HG03139 (cell line): Measurements from ENCODE around the gene CFL2.
"Not testable (repeated sequence)": the region's sequence is repeated elsewhere in the genome, so short reads cannot be mapped to it uniquely, and the experiment has no call there.

Source experiments
- ATAC-seq: cut with Tn5 transposase; IDR thresholded peaks from one replicate; pipeline ENCODE4 v1.9.1; 2021; ENCODE audit not compliant: unreplicated experiment

CFL2 gene

GRCh38 chr14:34711796-34712712, 2.3 kb downstream of the CFL2 start:
- no peak for ATAC-seq

DNA sequence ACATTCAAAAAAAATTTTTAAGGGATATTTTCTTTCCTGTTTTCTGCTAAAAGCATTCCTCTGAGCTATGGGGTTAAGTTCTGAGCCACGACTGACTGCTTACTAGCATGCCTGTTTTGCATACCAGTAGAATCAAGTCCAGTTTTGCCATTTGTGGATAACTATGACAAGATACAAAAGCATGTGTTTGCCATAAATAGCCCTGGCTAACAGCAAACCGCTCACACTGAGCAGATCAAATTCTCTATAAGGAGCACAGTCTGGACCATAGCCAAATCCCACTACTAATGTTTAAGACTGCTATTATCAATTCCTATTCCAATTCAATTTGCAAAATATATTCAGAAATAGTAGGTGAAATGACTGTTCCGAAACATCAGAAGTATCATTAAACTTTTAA, 3.2 kb downstream of the CFL2 start:
- no peak for ATAC-seq

DNA sequence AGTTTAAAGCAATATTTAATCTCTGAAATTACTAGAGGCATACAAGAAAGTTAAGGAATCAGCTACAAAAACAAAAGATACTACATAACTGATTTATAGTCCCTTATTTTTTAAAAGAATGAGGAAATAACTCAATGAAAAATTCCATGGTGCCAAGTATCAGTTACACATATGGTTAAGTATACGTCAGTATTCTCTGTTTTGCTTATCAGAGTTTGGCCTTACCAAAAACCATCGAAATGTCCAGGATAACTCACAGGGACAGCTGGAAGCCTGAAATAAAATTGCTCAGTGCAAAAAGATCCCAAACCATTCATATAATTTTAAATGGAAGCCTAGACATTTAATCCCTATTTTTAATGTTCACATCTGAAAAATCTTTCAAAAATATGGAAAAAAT, 3.6 kb downstream of the CFL2 start:
- no peak for ATAC-seq

GRCh38 chr14:34710006-34710405, 4.4 kb downstream of the CFL2 start:
- no peak for ATAC-seq

GRCh38 chr14:34707722-34708121, 6.7 kb downstream of the CFL2 start:
- no peak for ATAC-seq

GRCh38 chr14:34701808-34702207, 12.6 kb downstream of the CFL2 start:
- ATAC-seq, result no peak

DNA sequence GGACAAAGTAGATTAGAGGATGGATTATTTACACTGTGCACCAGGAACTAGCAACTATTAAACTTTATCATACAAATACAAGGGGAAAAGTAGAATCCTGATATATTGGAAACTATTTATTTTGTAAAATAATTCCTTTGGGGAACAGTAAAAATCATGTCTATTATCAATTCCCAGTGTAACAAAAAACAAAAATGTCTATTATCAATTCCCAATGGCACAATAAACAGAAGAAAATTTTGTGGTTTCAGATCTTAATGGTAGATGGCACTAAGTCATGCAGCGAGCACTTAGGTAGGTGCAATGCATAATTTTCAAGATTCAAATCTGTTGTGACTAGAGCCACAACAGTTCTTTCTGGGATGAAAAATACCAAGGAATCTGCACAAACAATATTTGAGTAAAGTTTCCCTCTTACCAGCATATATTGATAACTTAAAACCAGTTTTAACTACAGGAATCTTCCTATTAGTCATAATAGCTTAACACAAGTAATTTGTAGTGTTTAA, 13.7 kb downstream of the CFL2 start:
- ATAC-seq, result no peak

GRCh38 chr14:34699873-34700621, 14.3 kb downstream of the CFL2 start:
- no peak for ATAC-seq

DNA sequence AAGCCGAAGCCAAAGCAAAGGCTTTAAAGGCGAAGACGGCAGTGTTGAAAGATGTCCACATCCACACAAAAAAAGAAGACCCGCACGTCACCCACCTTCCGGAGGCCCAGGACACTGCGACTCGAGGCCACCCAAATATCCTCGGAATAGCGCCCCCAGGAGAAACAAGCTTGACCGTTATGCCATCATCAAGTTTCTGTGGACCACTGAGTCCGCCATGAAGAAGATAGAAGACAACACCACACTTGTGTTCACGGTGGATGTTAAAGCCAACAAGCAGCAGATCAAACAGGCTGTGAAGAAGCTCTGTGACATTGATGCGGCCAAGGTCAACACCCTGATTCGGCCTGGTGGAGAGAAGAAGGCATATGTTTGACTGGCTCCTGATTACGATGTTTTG, 20.2 kb downstream of the CFL2 start:
- ATAC-seq, result not testable (repeated sequence)

DNA sequence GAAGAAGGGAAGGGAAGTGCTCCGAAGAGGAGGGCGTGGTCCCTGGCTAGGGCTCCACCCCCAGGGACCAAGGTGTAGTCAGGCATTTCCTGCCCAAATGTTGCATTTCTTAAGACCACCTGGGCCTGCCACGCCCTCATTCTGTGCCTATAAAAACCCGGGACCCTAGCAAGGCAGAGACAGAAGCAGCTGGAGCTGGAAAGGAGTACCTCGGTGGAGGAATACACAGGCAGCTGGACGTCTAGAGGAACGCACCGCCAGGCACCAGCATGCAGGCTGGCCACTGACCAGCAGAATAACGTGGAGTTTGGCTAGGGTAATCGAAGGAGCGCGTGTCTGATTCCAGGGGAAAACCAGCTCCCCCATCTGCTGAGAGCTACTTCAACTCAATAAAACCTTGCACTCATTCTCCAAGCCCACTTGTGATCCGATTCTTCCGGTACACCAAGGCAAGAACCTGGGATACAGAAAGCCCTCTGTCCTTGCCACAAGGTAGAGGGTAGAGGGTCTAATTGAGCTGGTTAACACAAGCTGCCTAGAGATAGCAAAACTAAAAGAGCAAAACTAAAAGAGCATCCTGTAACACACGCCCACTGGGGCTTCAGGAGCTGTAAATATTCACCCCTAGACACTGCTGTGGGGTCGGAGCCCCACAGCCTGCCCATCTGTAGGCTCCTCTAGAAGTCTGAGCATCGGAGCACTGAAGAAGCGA, 21.0 kb downstream of the CFL2 start:
- ATAC-seq, result no peak

- no peak for ATAC-seq
These were observed 21.5 kb downstream of the CFL2 start for GRCh38 chr14:34692898-34693227.

GRCh38 chr14:34692348-34692747, 22.0 kb downstream of the CFL2 start:
- no peak for ATAC-seq

- no peak for ATAC-seq
These were observed 23.2 kb downstream of the CFL2 start for GRCh38 chr14:34691206-34691605.

DNA sequence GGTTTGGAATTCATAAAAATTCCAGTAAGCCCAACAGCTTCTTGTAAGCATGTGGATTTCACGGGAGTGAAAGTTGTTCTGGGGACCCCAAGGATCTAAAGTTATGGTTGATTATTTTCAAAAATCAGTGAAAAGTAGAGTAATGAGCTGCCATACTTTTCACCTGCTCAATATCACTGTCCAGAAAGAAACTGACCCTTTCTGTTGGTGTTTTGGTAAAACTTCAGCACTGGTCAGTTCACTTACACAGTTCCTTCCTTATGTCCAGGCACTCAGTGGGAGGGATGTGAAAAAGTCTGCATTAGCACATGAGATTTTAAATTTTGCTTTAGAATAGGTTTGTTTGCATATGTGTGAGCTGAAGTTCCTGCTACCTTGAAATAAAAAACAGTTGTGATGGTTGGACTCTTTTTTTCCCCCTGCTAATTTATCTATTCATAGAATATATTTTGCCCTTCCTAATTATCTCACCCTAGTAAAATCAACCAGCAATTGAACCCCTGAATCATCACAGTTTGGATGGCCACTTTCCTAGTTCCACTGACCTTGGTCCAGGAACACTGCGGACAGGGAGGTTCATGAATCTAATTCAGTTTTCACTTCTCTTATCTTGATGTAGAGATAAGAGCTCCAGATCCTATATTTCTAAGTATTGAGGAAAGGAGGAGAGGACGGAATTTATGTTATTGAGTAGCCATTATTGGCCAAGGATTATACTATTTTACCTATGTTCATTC, 25.8 kb downstream of the CFL2 start:
- no peak for ATAC-seq

- ATAC-seq, result no peak
These were observed 28.5 kb downstream of the CFL2 start for GRCh38 chr14:34685819-34686428.

DNA sequence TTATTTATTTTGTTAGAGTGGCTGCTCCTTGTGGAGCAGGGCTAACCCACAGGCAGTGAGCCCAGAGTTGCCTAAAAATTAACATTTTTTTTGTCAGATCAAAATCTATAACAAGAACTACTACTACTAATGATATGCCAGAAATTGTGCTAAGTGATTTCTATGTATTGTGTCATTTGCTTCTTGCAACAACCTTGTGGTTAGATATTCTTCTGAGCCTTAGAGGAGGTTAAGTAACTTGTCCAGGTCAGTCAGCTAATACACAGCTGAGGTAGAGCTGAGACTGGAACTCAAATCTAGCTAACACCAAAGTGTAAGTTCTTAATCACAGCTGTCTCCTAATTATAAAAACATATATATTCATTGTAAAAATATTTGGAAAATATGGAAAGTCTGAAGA, 29.8 kb downstream of the CFL2 start:
- no peak for ATAC-seq

DNA sequence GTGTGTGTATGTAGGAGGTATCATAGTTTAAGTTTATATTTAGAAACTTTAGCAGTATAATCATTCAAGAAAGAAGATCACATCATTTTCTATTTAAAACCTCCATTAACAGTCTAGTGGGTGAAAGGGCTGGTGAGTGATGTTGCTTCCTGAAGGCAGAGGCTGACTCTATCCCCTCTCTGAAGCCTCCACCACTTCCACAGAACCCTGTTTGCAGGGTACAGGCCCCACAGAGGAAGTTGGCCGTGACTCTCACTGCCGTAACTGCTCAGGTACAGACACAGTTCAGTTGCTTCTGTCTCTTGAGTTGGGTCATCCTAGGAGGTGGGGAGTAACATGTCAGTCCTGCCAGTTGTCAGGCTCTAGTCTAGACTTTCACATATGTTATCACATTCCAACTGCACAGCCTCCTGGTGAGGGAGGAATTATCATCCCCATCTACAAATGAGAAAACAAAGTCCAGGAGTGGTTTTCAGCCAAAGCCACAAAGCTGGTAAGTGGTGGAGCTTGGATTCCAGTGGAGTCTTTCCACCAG, 31.5 kb downstream of the CFL2 start:
- no peak for ATAC-seq

- no peak for ATAC-seq
These were observed 33.5 kb downstream of the CFL2 start for GRCh38 chr14:34680806-34681479.

DNA sequence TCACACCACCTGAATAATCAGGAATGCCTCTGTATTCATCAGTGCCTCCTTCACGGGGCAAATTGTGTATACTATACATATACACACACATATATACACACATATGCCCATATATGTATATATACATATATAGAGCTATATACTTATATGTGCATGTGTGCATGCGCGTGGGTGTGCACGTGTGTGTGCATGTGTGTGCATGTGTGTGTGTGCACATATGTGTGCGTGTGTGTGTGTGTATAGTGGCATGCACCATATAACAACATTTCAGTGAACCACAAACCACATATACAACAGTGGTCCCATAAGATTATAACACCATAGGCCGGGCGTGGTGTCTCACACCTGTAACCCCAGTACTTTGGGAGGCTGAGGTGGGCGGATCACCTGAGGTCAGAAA, 35.7 kb downstream of the CFL2 start:
- no peak for ATAC-seq

DNA sequence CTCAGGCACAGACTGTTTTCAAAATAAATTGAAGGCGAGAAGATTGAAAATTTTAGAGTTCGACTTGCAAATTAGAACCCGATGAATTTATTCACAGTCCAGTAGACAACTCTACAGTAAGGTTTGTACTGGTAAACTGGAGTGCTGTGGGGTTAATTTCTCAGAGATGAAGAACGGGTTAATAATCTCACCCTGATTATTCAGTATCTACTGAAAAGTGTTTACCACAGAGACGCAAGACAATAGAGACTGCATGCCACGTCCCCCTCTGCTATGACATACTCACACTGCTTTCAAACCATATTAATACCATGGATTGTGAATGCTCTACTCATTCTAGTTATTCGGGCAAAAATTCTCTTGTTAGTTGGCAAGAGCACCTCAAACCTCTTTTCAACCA, 36.1 kb downstream of the CFL2 start:
- ATAC-seq, result no peak
